ENCODE data around the gene PNPLA8.
A peak's percentile ranks its signal among the peaks of the same experiment; 100 is the strongest.

The PNPLA8 gene

GRCh38 chr7:108464743-108465142 lies 61.2 kb downstream of the PNPLA8 start:
- DNase-seq = no peak

- DNase-seq = peak; percentile 6 to 17
These were observed 62.3 kb downstream of the PNPLA8 start for GRCh38 chr7:108463613-108464012.

- no peak for DNase-seq
These were observed 64.1 kb downstream of the PNPLA8 start for GRCh38 chr7:108461840-108462239.

GRCh38 chr7:108460964-108461363 lies 65.0 kb downstream of the PNPLA8 start:
- no peak for DNase-seq

GRCh38 chr7:108459922-108460551 lies 65.9 kb downstream of the PNPLA8 start:
- DNase-seq = no peak

GRCh38 chr7:108457871-108458270 lies 68.1 kb downstream of the PNPLA8 start:
- DNase-seq = no peak

GRCh38 chr7:108456845-108457540 lies 68.9 kb downstream of the PNPLA8 start:
- no peak for DNase-seq

- DNase-seq = peak; percentile 3 to 38
These were observed 69.8 kb downstream of the PNPLA8 start, which contains the start of gene NRCAM for GRCh38 chr7:108455998-108456677. Gene NRCAM, minus strand, starts transcription at chr7:108456436. Its CDS starts 216,372 bp downstream, at chr7:108240064.

GRCh38 chr7:108455551-108455997 lies 70.4 kb downstream of the PNPLA8 start:
- DNase-seq = no peak

- DNase-seq = no peak
These were observed 71.0 kb downstream of the PNPLA8 start for GRCh38 chr7:108454674-108455550.

GRCh38 chr7:108454317-108454673 lies 71.6 kb downstream of the PNPLA8 start:
- DNase-seq = no peak

- no peak for DNase-seq
These were observed 72.6 kb downstream of the PNPLA8 start for GRCh38 chr7:108453320-108453719.

GRCh38 chr7:108452707-108453106 lies 73.2 kb downstream of the PNPLA8 start:
- peak in 1 of 2 donors; percentile 5 for DNase-seq

GRCh38 chr7:108451296-108451848 lies 74.6 kb downstream of the PNPLA8 start:
- no peak for DNase-seq

- no peak for DNase-seq
These were observed 75.8 kb downstream of the PNPLA8 start for GRCh38 chr7:108450160-108450559.

GRCh38 chr7:108449521-108449920 lies 76.4 kb downstream of the PNPLA8 start:
- DNase-seq = no peak

GRCh38 chr7:108448584-108449505 lies 77.1 kb downstream of the PNPLA8 start:
- no peak for DNase-seq

GRCh38 chr7:108442039-108442568 lies 83.8 kb downstream of the PNPLA8 start:
- no peak for DNase-seq

GRCh38 chr7:108441392-108441955 lies 84.5 kb downstream of the PNPLA8 start:
- no peak for DNase-seq

- DNase-seq = no peak
These were observed 85.3 kb downstream of the PNPLA8 start for GRCh38 chr7:108440613-108441012.

- DNase-seq = no peak
These were observed 89.0 kb downstream of the PNPLA8 start for GRCh38 chr7:108436906-108437305.

All from CD4-positive, alpha-beta T cell treated with Interleukin-1 beta for 1 hour (primary cell).